ENCODE results near the gene DPM3.
A peak's percentile ranks its signal among the peaks of the same experiment; 100 is the strongest.

The DPM3 gene

DNA sequence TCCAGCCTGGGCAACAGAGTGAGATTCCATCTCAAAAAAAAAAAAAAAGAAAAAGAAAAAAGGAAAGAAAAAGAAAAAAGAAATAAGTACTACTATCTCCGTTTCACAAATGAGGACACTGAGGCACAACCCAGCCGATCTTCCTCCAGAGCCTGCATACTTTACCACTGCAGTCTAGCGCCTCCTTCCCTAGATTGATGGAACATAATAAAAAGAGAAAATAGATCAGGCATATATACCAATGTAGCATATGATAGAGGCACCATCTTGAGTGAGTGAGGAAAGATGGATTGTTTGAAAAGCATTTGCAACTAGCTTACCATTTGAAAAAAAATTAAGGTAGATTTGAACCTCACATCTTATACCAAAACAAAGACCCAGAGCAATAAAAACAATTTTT lies 5.2 kb upstream of the DPM3 start:
- DNase-seq, result no peak

- no peak for DNase-seq
Measured at GRCh38 chr1:155141749-155142148, 1.4 kb upstream of the DPM3 start.

DNA sequence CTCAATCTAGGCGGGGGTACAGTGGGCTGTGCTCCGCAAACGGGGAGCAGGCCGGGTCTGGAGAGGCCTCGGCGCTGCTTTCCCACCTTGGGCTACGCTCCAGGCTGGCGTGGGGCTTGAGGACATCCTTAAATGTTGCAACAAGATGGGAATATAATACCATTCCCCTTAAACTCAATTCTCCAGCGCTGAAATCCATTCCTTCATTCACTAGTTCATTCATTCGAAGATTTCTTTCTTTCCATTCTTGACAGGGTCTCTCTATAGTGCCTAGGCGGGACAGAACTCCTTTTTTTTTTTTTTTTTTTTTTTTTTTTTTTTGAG lies 261 bp upstream of the DPM3 start:
- no peak for DNase-seq

GRCh38 chr1:155137154-155137949 lies 3.0 kb downstream of the DPM3 start:
- no peak for DNase-seq

GRCh38 chr1:155136748-155137147 lies 3.6 kb downstream of the DPM3 start:
- peak; percentile 36 for DNase-seq

DNA sequence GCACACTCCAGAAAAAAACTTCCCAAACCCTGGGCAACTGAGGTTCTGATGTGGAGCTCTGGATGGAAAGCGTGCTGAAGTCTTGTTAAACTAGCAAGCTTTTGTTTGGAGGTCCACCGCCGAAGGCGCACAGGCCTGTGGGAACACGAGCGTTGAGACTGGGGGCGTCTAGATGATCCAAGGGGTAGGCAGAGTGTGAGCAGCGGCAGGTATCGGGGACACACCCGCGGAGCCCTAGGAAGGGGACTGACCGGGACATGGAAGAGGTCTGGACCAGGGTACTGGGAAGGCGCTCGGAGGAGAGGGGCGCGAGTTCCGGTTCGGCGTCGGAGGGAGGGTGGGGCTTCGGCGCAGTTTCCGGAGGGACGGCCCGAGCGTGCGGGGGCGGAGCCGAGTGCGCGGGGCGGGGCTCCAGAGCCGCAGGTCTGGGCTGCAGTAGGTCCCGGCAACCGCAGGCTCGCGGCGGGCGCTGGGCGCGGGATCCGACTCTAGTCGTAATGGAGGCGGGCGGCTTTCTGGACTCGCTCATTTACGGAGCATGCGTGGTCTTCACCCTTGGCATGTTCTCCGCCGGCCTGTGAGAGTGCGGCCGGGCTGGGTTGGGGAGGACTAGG lies 4.8 kb downstream of the DPM3 start, which contains the start of gene SLC50A1:
Gene SLC50A1, plus strand, starts transcription at position 438 of the 614 bp plus-strand sequence. Its CDS starts 60 bp downstream, at position 498.
- peak; percentile 100 for DNase-seq

DNA sequence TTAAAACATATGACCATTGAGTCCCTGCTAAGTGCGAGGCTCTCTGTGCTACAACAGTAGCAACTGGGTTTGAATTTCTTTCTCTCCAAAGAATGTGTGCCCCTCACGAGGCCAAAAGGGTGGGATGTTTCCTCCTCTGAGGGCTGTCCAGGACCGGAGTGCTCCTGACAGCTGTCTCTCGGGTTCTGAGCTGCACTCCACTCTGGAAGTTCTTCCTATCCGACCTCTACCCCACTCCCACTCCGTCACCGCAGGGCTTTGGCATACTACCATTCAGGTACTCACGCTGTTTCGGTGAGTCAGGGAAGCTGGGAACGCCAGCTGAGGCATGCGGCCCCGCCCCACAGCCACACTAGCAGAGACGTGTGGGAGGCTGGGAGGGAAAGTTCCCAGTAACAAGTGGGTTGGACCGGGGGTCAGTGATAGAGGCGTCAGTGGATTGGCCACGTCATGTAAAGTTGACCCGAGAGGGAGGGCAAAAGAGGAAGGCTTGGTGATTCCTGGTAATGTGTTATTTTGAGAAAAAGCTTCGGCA lies 5.4 kb downstream of the DPM3 start:
- peak; percentile 80 for DNase-seq

DNA sequence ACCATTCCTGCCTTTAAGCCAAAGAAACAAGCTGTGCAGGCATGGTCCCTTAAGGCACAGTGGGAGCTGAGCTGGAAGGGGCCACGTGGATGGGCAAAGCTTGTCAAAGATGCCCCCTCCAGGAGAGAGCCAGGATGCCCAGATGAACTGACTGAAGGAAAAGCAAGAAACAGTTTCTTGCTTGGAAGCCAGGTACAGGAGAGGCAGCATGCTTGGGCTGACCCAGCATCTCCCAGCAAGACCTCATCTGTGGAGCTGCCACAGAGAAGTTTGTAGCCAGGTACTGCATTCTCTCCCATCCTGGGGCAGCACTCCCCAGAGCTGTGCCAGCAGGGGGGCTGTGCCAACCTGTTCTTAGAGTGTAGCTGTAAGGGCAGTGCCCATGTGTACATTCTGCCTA lies 6.0 kb downstream of the DPM3 start:
- DNase-seq, result no peak

- no peak for DNase-seq
Measured at GRCh38 chr1:155133799-155134281, 6.5 kb downstream of the DPM3 start.

- no peak for DNase-seq
Measured at GRCh38 chr1:155131856-155132255, 8.5 kb downstream of the DPM3 start.

DNA sequence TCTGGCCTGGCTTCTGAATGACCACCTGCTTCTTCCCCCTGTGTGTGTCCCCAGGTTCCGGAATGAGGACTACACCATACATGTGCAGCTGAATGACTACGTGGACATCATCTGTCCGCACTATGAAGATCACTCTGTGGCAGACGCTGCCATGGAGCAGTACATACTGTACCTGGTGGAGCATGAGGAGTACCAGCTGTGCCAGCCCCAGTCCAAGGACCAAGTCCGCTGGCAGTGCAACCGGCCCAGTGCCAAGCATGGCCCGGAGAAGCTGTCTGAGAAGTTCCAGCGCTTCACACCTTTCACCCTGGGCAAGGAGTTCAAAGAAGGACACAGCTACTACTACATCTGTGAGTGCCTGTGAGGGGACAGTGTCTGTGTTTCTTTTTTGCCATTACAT lies 9.0 kb downstream of the DPM3 start:
- DNase-seq, result no peak

GRCh38 chr1:155130272-155131006 lies 9.9 kb downstream of the DPM3 start:
- DNase-seq, result no peak

DNA sequence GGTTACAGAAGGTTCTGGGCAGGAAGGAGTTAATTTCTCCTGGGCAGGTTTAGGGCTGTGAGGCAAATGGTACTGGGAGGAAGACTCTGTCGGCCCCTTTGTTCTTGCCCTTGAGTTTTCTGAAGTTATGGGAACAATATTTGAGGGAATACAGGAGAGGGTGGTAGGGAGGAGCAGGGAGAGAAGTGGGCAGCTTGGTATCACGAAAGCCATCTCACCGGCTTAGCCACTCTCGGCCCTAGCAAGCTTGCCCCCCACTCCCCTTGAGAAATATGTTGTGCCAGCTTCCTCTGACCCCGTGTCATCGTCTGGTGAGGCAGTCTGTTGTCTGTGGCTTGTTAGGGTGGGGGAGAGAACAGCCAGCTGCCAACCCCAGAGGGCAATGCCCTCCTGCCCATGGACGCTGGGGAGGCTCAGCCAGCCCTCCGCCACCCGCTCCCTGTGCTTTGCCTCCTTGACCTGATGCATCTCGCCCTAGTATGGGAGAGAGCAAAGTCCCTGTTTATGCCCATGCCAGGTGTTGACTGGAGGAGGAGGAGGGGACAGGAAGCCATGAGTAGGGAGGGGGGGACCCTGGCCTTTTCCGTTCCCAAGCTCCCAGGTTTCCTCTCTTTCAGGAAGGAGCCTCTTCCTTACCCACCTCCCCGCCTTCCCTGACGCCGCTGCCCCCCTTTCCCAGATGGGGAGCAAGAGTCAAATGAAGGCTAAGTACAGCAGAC lies 11.4 kb downstream of the DPM3 start:
- DNase-seq, result no peak

DNA sequence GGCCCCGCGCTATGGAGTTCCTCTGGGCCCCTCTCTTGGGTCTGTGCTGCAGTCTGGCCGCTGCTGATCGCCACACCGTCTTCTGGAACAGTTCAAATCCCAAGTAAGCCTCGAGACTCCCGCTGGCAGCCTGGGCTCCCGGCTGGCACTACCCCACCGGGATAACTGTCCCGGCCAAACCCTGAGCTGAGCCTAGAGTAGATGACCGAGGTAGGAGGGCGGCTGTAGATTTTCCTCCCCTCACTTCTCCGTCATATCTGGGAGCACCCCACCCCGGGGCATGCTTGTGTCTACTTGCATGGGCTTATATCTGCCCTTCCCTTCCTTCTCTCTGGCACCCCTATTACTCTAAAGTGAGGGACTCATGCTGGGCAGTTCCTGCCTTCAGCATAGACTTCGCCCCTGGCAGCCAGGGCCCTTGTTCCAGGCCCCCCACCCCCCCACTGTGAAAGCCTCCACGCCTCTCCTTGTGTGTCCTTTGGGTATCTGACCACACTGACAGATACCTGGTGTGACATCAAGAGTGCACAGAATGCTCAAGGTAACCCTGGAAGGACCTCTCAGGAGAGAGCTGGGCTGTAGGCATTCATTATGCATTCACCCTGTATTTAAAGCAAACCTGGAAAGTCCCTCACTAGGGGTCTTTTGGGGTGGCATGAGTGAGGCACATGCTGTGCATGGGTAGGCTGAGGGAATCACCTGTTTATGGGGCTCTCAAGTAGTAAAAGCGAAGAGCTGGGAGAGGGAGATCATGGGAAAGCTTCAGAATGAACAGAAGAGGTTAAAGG lies 12.2 kb downstream of the DPM3 start:
- no peak for DNase-seq

- peak; percentile 65 for DNase-seq
Measured at GRCh38 chr1:155127105-155127966, 13.0 kb downstream of the DPM3 start, which contains the start of gene EFNA1. Gene EFNA1 (plus strand): TSS chr1:155127876. CDS start chr1:155127978, 102 bp downstream.

- peak; percentile 65 for DNase-seq
Measured at GRCh38 chr1:155126556-155127104, 13.7 kb downstream of the DPM3 start.

- DNase-seq, result no peak
Measured at GRCh38 chr1:155125946-155126555, 14.3 kb downstream of the DPM3 start.

- DNase-seq, result no peak
Measured at GRCh38 chr1:155125511-155125945, 14.8 kb downstream of the DPM3 start.

DNA sequence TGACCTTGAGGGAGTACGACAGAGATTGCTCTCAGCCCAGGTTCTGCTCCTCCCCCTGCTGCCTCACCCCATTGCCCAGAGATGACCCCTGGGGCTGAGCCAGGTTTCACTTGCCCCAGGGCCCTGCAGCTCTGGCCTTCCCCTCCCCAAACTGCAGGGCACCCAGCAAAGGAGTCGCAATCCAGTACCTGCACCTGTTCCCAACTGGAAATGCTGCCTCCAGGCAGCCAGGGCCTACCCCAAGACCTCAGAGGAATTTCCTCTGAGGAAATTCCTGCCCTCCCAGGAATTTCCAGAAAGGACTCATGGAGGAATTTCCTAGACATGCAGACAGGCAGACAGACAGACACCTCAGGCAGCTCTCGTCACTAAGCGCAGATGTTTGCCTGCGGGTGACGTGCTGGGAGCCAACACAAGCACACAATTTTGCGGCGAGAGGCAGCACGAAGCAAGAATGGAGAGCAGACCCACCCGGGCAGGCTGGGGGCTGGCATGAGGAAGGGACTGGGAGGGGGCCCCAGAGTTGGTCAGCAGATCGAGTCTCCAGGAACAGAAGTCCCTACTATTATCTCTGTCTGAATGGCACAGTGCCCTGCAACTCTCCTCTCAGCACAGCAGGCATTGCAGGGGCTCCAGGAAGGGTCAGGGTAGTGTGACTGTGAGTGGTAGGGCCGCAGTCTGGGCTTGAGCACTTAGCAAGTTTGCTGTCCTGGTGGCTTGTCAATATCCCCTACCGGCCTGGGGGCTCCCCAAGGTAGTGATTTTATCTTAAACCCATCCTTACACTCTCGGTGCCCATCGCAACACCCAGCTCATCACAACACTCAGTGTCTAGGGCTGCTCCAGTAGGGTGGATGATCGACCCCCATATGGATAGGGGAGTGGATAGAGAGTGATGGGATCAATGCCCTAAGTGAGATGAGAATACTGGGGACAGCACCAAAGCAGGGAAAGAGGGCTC lies 15.5 kb downstream of the DPM3 start:
- DNase-seq, result no peak

All from NCI-H345 (cell line).